Panc1 (cell line): ENCODE measurements around the gene DNASE1L2.

ENCODE experiments used
- CTCF ChIP-seq: fragments of 450-650 bp; IDR thresholded peaks from 2 replicates; pipeline ENCODE4 v1.5.1; 2017; ENCODE audit warnings: mild to moderate bottlenecking
- POLR2AphosphoS5 ChIP-seq: IDR thresholded peaks from 2 replicates; pipeline ENCODE4 v1.6.1; 2012; ENCODE audit warnings: mild to moderate bottlenecking, low read depth, low read length, moderate library complexity
- REST ChIP-seq, 2 experiments: IDR thresholded peaks; 2 replicates each; pipeline ENCODE4 v1.6.1; 2011 to 2012; ENCODE audit warnings: low read depth in 2 of 2, control low read depth in 1 of 2, low read length in 1 of 2, mild to moderate bottlenecking in 1 of 2, moderate library complexity in 1 of 2; ENCODE audit not compliant: insufficient read depth in 1 of 2
- TCF7L2 ChIP-seq: IDR thresholded peaks from 2 replicates; pipeline ENCODE4 v1.6.1; 2011; ENCODE audit warnings: mild to moderate bottlenecking, low read depth, low read length, inconsistent platforms

GRCh38 chr16:2278956-2279800 is 42.9 kb downstream of the DNASE1L2 start:
- TF ChIP-seq CTCF, result no peak
- no peak for TF ChIP-seq POLR2AphosphoS5
- TF ChIP-seq REST (IDR thresholded peaks at IDR 0.05; ENCODE audit: insufficient read depth in 1 of 2, low read depth in 2 of 2, low read length in 1 of 2), result no peak
- no peak for TF ChIP-seq TCF7L2
